Measurements from ENCODE around the gene TTC38.

TTC38 gene
- 4.9 to 66.5 (median 13.4) reads per million in 9 experiments for total RNA-seq

GRCh38 chr22:46267431-46268279 is at the start of gene TTC38:
TTC38 (plus strand) TSS chr22:46268008; CDS start chr22:46268040, 32 bp downstream.
- peaks cover 15% of the 10 kb centered on the region for H3K36me3 Mint-ChIP-seq (ENCODE audit: insufficient read depth)
- peaks cover 21 to 30% of the 10 kb centered on the region in 2 donors for H3K4me1 Mint-ChIP-seq (ENCODE audit: low read depth in 2 of 2)
- peaks cover 0 to 9% of the 10 kb centered on the region in 2 donors for H3K27me3 Mint-ChIP-seq
- ATAC-seq (replicated peaks) = peak; percentile 87
- H3K9me3 Mint-ChIP-seq = no peaks in the 10 kb centered on the region
- peak within 1 kb of the TSS; percentile 93 to 95 for H3K4me3 Mint-ChIP-seq
- peak; percentile 29 to 47 (median 38) for DNase-seq
- H3K27ac Mint-ChIP-seq = peak within 1 kb of the TSS; percentile 85 to 95

- peak in 1 of 3 experiments; percentile 2 for DNase-seq
- no peak overlapping the region for H3K4me3 Mint-ChIP-seq
- H3K36me3 Mint-ChIP-seq (ENCODE audit: insufficient read depth) = peaks cover 35% of the 10 kb centered on the region
- no peaks in the 10 kb centered on the region for H3K9me3 Mint-ChIP-seq
- peak overlapping the region; percentile 17 to 36 for H3K27ac Mint-ChIP-seq
- H3K27me3 Mint-ChIP-seq = no peaks in the 10 kb centered on the region
- ATAC-seq (replicated peaks) = no peak
- H3K4me1 Mint-ChIP-seq (ENCODE audit: low read depth in 2 of 2) = peaks cover 2 to 3% of the 10 kb centered on the region in 2 donors
Observed at GRCh38 chr22:46219636-46220035, 48.2 kb upstream of the TTC38 start.

GRCh38 chr22:46220921-46221320 is 46.9 kb upstream of the TTC38 start:
- no peak for ATAC-seq (replicated peaks)
- Mint-ChIP-seq H3K4me1 (ENCODE audit: low read depth in 2 of 2) (peaks cover 2 to 5% of the 10 kb centered on the region in 2 donors), H3K27ac (no peak overlapping the region), H3K36me3 (ENCODE audit: insufficient read depth) (peaks cover 28% of the 10 kb centered on the region), H3K27me3 (no peaks in the 10 kb centered on the region), H3K9me3 (no peaks in the 10 kb centered on the region), H3K4me3 (no peak overlapping the region)
- no peak for DNase-seq

GRCh38 chr22:46224044-46224897 is 43.5 kb upstream of the TTC38 start:
- no peak for DNase-seq
- no peak for ATAC-seq (replicated peaks)
- Mint-ChIP-seq H3K36me3 (ENCODE audit: insufficient read depth) (peaks cover 13% of the 10 kb centered on the region), H3K4me3 (no peak overlapping the region), H3K4me1 (ENCODE audit: low read depth in 2 of 2) (peaks cover 2 to 6% of the 10 kb centered on the region in 2 donors), H3K27ac (no peak overlapping the region), H3K9me3 (no peaks in the 10 kb centered on the region), H3K27me3 (no peaks in the 10 kb centered on the region)

GRCh38 chr22:46224898-46225290 is 42.9 kb upstream of the TTC38 start:
- H3K9me3 Mint-ChIP-seq = no peaks in the 10 kb centered on the region
- H3K27me3 Mint-ChIP-seq = no peaks in the 10 kb centered on the region
- H3K4me1 Mint-ChIP-seq (ENCODE audit: low read depth in 2 of 2) = peaks cover 0 to 3% of the 10 kb centered on the region in 2 donors
- H3K27ac Mint-ChIP-seq = no peak overlapping the region
- peaks cover 9% of the 10 kb centered on the region for H3K36me3 Mint-ChIP-seq (ENCODE audit: insufficient read depth)
- DNase-seq = no peak
- ATAC-seq (replicated peaks) = no peak
- H3K4me3 Mint-ChIP-seq = no peak overlapping the region

GRCh38 chr22:46225631-46226030 is 42.2 kb upstream of the TTC38 start:
- ATAC-seq (replicated peaks) = no peak
- Mint-ChIP-seq H3K27me3 (no peaks in the 10 kb centered on the region), H3K36me3 (ENCODE audit: insufficient read depth) (peaks cover 7% of the 10 kb centered on the region), H3K4me1 (ENCODE audit: low read depth in 2 of 2) (peaks cover 0 to 3% of the 10 kb centered on the region in 2 donors), H3K4me3 (no peak overlapping the region), H3K9me3 (no peaks in the 10 kb centered on the region), H3K27ac (no peak overlapping the region)
- no peak for DNase-seq

- Mint-ChIP-seq H3K4me3 (no peak overlapping the region), H3K36me3 (ENCODE audit: insufficient read depth) (peaks cover 1% of the 10 kb centered on the region), H3K4me1 (ENCODE audit: low read depth in 2 of 2) (peaks cover 0 to 3% of the 10 kb centered on the region in 2 donors), H3K9me3 (no peaks in the 10 kb centered on the region), H3K27ac (no peak overlapping the region), H3K27me3 (no peaks in the 10 kb centered on the region)
- ATAC-seq (replicated peaks) (no peak), DNase-seq (no peak)
Observed at GRCh38 chr22:46226577-46226976, 41.2 kb upstream of the TTC38 start.

- H3K27me3 Mint-ChIP-seq = no peaks in the 10 kb centered on the region
- ATAC-seq (replicated peaks) (no peak), DNase-seq (no peak)
- peaks cover 0 to 3% of the 10 kb centered on the region in 2 donors for H3K4me1 Mint-ChIP-seq (ENCODE audit: low read depth in 2 of 2)
- no peaks in the 10 kb centered on the region for H3K9me3 Mint-ChIP-seq
- H3K4me3 Mint-ChIP-seq = no peak overlapping the region
- H3K36me3 Mint-ChIP-seq (ENCODE audit: insufficient read depth) = peaks cover 3% of the 10 kb centered on the region
- no peak overlapping the region for H3K27ac Mint-ChIP-seq
Observed at GRCh38 chr22:46229701-46230100, 38.1 kb upstream of the TTC38 start.

- Mint-ChIP-seq H3K9me3 (no peaks in the 10 kb centered on the region), H3K4me1 (ENCODE audit: low read depth in 2 of 2) (peaks cover 0 to 3% of the 10 kb centered on the region in 2 donors), H3K36me3 (ENCODE audit: insufficient read depth) (peaks cover 3% of the 10 kb centered on the region), H3K27me3 (no peaks in the 10 kb centered on the region), H3K4me3 (no peak overlapping the region), H3K27ac (no peak overlapping the region)
- no peak for DNase-seq
- ATAC-seq (replicated peaks) = no peak
Observed at GRCh38 chr22:46230262-46230901, 37.4 kb upstream of the TTC38 start.

GRCh38 chr22:46233231-46233630 is 34.6 kb upstream of the TTC38 start:
- Mint-ChIP-seq H3K4me3 (no peak overlapping the region), H3K9me3 (no peaks in the 10 kb centered on the region), H3K27ac (no peak overlapping the region), H3K36me3 (ENCODE audit: insufficient read depth) (peaks cover 6% of the 10 kb centered on the region), H3K27me3 (no peaks in the 10 kb centered on the region), H3K4me1 (ENCODE audit: low read depth in 2 of 2) (no peaks in the 10 kb centered on the region)
- no peak for ATAC-seq (replicated peaks)
- DNase-seq = no peak

- Mint-ChIP-seq H3K36me3 (ENCODE audit: insufficient read depth) (peaks cover 6% of the 10 kb centered on the region), H3K4me1 (ENCODE audit: low read depth in 2 of 2) (peaks cover 5% of the 10 kb centered on the region in 2 donors), H3K27me3 (no peaks in the 10 kb centered on the region), H3K27ac (no peak overlapping the region), H3K4me3 (no peak overlapping the region), H3K9me3 (no peaks in the 10 kb centered on the region)
- DNase-seq (no peak), ATAC-seq (replicated peaks) (no peak)
Observed at GRCh38 chr22:46234969-46235368, 32.8 kb upstream of the TTC38 start.

- no peak overlapping the region for H3K4me3 Mint-ChIP-seq
- H3K36me3 Mint-ChIP-seq (ENCODE audit: insufficient read depth) = peaks cover 6% of the 10 kb centered on the region
- no peaks in the 10 kb centered on the region for H3K27me3 Mint-ChIP-seq
- no peak overlapping the region for H3K27ac Mint-ChIP-seq
- H3K4me1 Mint-ChIP-seq (ENCODE audit: low read depth in 2 of 2) = peaks cover 5% of the 10 kb centered on the region in 2 donors
- H3K9me3 Mint-ChIP-seq = no peaks in the 10 kb centered on the region
- ATAC-seq (replicated peaks) (no peak), DNase-seq (no peak)
Observed at GRCh38 chr22:46237453-46238124, 30.2 kb upstream of the TTC38 start.

- DNase-seq (no peak), ATAC-seq (replicated peaks) (no peak)
- Mint-ChIP-seq H3K9me3 (no peaks in the 10 kb centered on the region), H3K4me3 (no peak overlapping the region), H3K4me1 (ENCODE audit: low read depth in 2 of 2) (peaks cover 5 to 10% of the 10 kb centered on the region in 2 donors), H3K27me3 (no peaks in the 10 kb centered on the region), H3K27ac (no peak overlapping the region), H3K36me3 (ENCODE audit: insufficient read depth) (peaks cover 7% of the 10 kb centered on the region)
Observed at GRCh38 chr22:46238541-46238940, 29.3 kb upstream of the TTC38 start.
